HG03558 (cell line): ENCODE results near the gene C20orf202.

Source experiments
- ATAC-seq: cut with Tn5 transposase; IDR thresholded peaks from one replicate; pipeline ENCODE4 v1.9.1; 2021; ENCODE audit warnings: moderate number of reproducible peaks; ENCODE audit not compliant: unreplicated experiment; ENCODE audit errors: extremely low read depth

The C20orf202 gene

GRCh38 chr20:1183153-1183552, 20.1 kb upstream of the C20orf202 start:
- ATAC-seq, result no peak

GRCh38 chr20:1184260-1184637, 19.0 kb upstream of the C20orf202 start:
- no peak for ATAC-seq

- ATAC-seq, result no peak
These were observed 18.5 kb upstream of the C20orf202 start, which contains the start of gene TMEM74B for GRCh38 chr20:1184638-1185315. TMEM74B (minus strand) TSS chr20:1184981; CDS start chr20:1183801, 1,180 bp downstream.

GRCh38 chr20:1185316-1185741, 17.9 kb upstream of the C20orf202 start:
- no peak for ATAC-seq

GRCh38 chr20:1185790-1186334, 17.4 kb upstream of the C20orf202 start:
- no peak for ATAC-seq

GRCh38 chr20:1186367-1186991, 16.8 kb upstream of the C20orf202 start:
- ATAC-seq, result no peak

- no peak for ATAC-seq
These were observed 15.6 kb upstream of the C20orf202 start for GRCh38 chr20:1187605-1188171.

- no peak for ATAC-seq
These were observed 14.9 kb upstream of the C20orf202 start for GRCh38 chr20:1188347-1188746.

- ATAC-seq, result no peak
These were observed 13.4 kb upstream of the C20orf202 start for GRCh38 chr20:1189827-1190226.

- ATAC-seq, result no peak
These were observed 12.4 kb upstream of the C20orf202 start for GRCh38 chr20:1190847-1191246.

- ATAC-seq, result no peak
These were observed 12.0 kb upstream of the C20orf202 start for GRCh38 chr20:1191299-1191698.

- no peak for ATAC-seq
These were observed 8.0 kb upstream of the C20orf202 start for GRCh38 chr20:1195226-1195625.

GRCh38 chr20:1196634-1197033, 6.6 kb upstream of the C20orf202 start:
- ATAC-seq, result no peak

- ATAC-seq, result no peak
These were observed 5.5 kb upstream of the C20orf202 start for GRCh38 chr20:1197801-1198200.

- no peak for ATAC-seq
These were observed 4.5 kb upstream of the C20orf202 start for GRCh38 chr20:1198751-1199150.

- no peak for ATAC-seq
These were observed 3.9 kb upstream of the C20orf202 start for GRCh38 chr20:1199212-1199873.

GRCh38 chr20:1199964-1200363, 3.3 kb upstream of the C20orf202 start:
- ATAC-seq, result no peak

- no peak for ATAC-seq
These were observed 376 bp downstream of the C20orf202 start for GRCh38 chr20:1203630-1204029.

- ATAC-seq, result no peak
These were observed 859 bp downstream of the C20orf202 start for GRCh38 chr20:1204113-1204512.

GRCh38 chr20:1204576-1204975, 1.3 kb downstream of the C20orf202 start:
- ATAC-seq, result no peak

GRCh38 chr20:1205802-1206201, 2.5 kb downstream of the C20orf202 start:
- no peak for ATAC-seq
